Dendritic cell treated with granulocyte-macrophage colony-stimulating factor and Interleukin-4, amounts not matched to agents 40 ng/mL and 50 ng/mL, for 4 days (primary cell): ENCODE measurements around the gene SPATA31E1.
"Not testable (repeated sequence)": the region's sequence is repeated elsewhere in the genome, so short reads cannot be mapped to it uniquely, and the experiment has no call there.

ENCODE experiments used
- H3K27ac Mint-ChIP-seq: one replicate; pipeline ENCODE4 v1.8.0; 2022; ENCODE audit warnings: mild to moderate bottlenecking, mixed read lengths
- H3K27me3 Mint-ChIP-seq: one replicate; pipeline ENCODE4 v1.8.0; 2022; ENCODE audit warnings: mild to moderate bottlenecking, mixed read lengths
- H3K36me3 Mint-ChIP-seq: one replicate; pipeline ENCODE4 v1.8.0; 2022; ENCODE audit warnings: low read depth, mixed read lengths
- H3K4me1 Mint-ChIP-seq: one replicate; pipeline ENCODE4 v1.8.0; 2022; ENCODE audit warnings: low read depth, mixed read lengths
- H3K4me3 Mint-ChIP-seq: one replicate; pipeline ENCODE4 v1.8.0; 2022; ENCODE audit warnings: mild to moderate bottlenecking, moderate library complexity, mixed read lengths
- H3K9me3 Mint-ChIP-seq: one replicate; pipeline ENCODE4 v1.8.0; 2022; ENCODE audit warnings: mixed read lengths
- intact Hi-C: fragments of 100-400 bp; cut with micrococcal nuclease; formaldehyde crosslinking; loops from one replicate; pipeline ENCODE4 v1.15.0; 2022

SPATA31E1 gene

GRCh38 chr9:87882627-87883026, at the start of gene SPATA31E1:
TSS of gene SPATA31E1 (plus strand) at chr9:87882877. CDS start at chr9:87882892, 15 bp downstream.
- Mint-ChIP-seq H3K27ac (no peak within 1 kb of the TSS), H3K36me3 (no peaks in the 10 kb centered on the region), H3K27me3 (peaks cover 48% of the 10 kb centered on the region), H3K9me3 (no peaks in the 10 kb centered on the region), H3K4me1 (peaks cover 7% of the 10 kb centered on the region), H3K4me3 (no peak within 1 kb of the TSS)
- intact Hi-C loops: no loop called here

- Mint-ChIP-seq H3K36me3 (peaks cover 4% of the 10 kb centered on the region), H3K9me3 (peaks cover 11% of the 10 kb centered on the region), H3K4me3 (no peak overlapping the region), H3K27ac (no peak overlapping the region), H3K27me3 (peaks cover 83% of the 10 kb centered on the region), H3K4me1 (no peaks in the 10 kb centered on the region)
- intact Hi-C loops: no loop called here
Observed at GRCh38 chr9:87834357-87834756, 48.3 kb upstream of the SPATA31E1 start.

- intact Hi-C loops: no loop called here
- H3K4me3 Mint-ChIP-seq: no peak overlapping the region
- H3K36me3 Mint-ChIP-seq: peaks cover 12% of the 10 kb centered on the region
- H3K27me3 Mint-ChIP-seq: peaks cover 67% of the 10 kb centered on the region
- peaks cover 19% of the 10 kb centered on the region for H3K9me3 Mint-ChIP-seq
- no peak overlapping the region for H3K27ac Mint-ChIP-seq
- H3K4me1 Mint-ChIP-seq: peaks cover 5% of the 10 kb centered on the region
Observed at GRCh38 chr9:87836536-87836935, 46.1 kb upstream of the SPATA31E1 start.

GRCh38 chr9:87836951-87837705, 45.5 kb upstream of the SPATA31E1 start:
- intact Hi-C loops: no loop called here

GRCh38 chr9:87840134-87840533, 42.5 kb upstream of the SPATA31E1 start:
- Mint-ChIP-seq H3K27me3 (peaks cover 77% of the 10 kb centered on the region), H3K9me3 (peaks cover 19% of the 10 kb centered on the region), H3K27ac (peak overlapping the region; percentile 30), H3K4me3 (no peak overlapping the region), H3K36me3 (peaks cover 12% of the 10 kb centered on the region), H3K4me1 (peaks cover 5% of the 10 kb centered on the region)
- intact Hi-C loops: no loop called here

More at GRCh38 chr9:87836951-87837705, 45.5 kb upstream of the SPATA31E1 start:
- Mint-ChIP-seq H3K27ac (no peak overlapping the region), H3K9me3 (peaks cover 19% of the 10 kb centered on the region), H3K4me3 (no peak overlapping the region), H3K4me1 (peaks cover 5% of the 10 kb centered on the region), H3K36me3 (peaks cover 12% of the 10 kb centered on the region), H3K27me3 (peaks cover 70% of the 10 kb centered on the region)

GRCh38 chr9:87842878-87843585, 39.6 kb upstream of the SPATA31E1 start:
- H3K4me1 Mint-ChIP-seq: peaks cover 5% of the 10 kb centered on the region
- intact Hi-C loops: no loop called here
- H3K9me3 Mint-ChIP-seq: peaks cover 17% of the 10 kb centered on the region
- peaks cover 12% of the 10 kb centered on the region for H3K36me3 Mint-ChIP-seq
- H3K27ac Mint-ChIP-seq: no peak overlapping the region
- peaks cover 70% of the 10 kb centered on the region for H3K27me3 Mint-ChIP-seq
- no peak overlapping the region for H3K4me3 Mint-ChIP-seq

- Mint-ChIP-seq H3K27me3 (peaks cover 77% of the 10 kb centered on the region), H3K4me3 (no peak overlapping the region), H3K36me3 (peaks cover 7% of the 10 kb centered on the region), H3K9me3 (peaks cover 8% of the 10 kb centered on the region), H3K27ac (no peak overlapping the region), H3K4me1 (peaks cover 5% of the 10 kb centered on the region)
- intact Hi-C loops: no loop called here
Observed at GRCh38 chr9:87844506-87844905, 38.2 kb upstream of the SPATA31E1 start.

GRCh38 chr9:87847817-87848216, 34.9 kb upstream of the SPATA31E1 start:
- H3K9me3 Mint-ChIP-seq, H3K4me1 Mint-ChIP-seq, H3K4me3 Mint-ChIP-seq, H3K36me3 Mint-ChIP-seq, intact Hi-C loops, H3K27ac Mint-ChIP-seq: not testable (repeated sequence)
- peaks cover 71% of the 10 kb centered on the region for H3K27me3 Mint-ChIP-seq

GRCh38 chr9:87849144-87849758, 33.4 kb upstream of the SPATA31E1 start:
- peaks cover 67% of the 10 kb centered on the region for H3K27me3 Mint-ChIP-seq
- no peaks in the 10 kb centered on the region for H3K9me3 Mint-ChIP-seq
- peaks cover 12% of the 10 kb centered on the region for H3K4me1 Mint-ChIP-seq
- H3K27ac Mint-ChIP-seq: no peak overlapping the region
- H3K36me3 Mint-ChIP-seq: no peaks in the 10 kb centered on the region
- H3K4me3 Mint-ChIP-seq: no peak overlapping the region
- intact Hi-C loops: no loop called here

- Mint-ChIP-seq H3K36me3 (no peaks in the 10 kb centered on the region), H3K27ac (no peak overlapping the region), H3K4me3 (no peak overlapping the region), H3K9me3 (no peaks in the 10 kb centered on the region), H3K27me3 (peaks cover 59% of the 10 kb centered on the region), H3K4me1 (peaks cover 12% of the 10 kb centered on the region)
- intact Hi-C loops: no loop called here
Observed at GRCh38 chr9:87850391-87850790, 32.3 kb upstream of the SPATA31E1 start.

GRCh38 chr9:87851186-87851585, 31.5 kb upstream of the SPATA31E1 start:
- H3K27me3 Mint-ChIP-seq: peaks cover 63% of the 10 kb centered on the region
- H3K27ac Mint-ChIP-seq, intact Hi-C loops, H3K36me3 Mint-ChIP-seq, H3K4me3 Mint-ChIP-seq, H3K9me3 Mint-ChIP-seq: not testable (repeated sequence)
- peaks cover 12% of the 10 kb centered on the region for H3K4me1 Mint-ChIP-seq

GRCh38 chr9:87853302-87853701, 29.4 kb upstream of the SPATA31E1 start:
- H3K27ac Mint-ChIP-seq: no peak overlapping the region
- intact Hi-C loops: no loop called here

GRCh38 chr9:87853876-87854579, 28.6 kb upstream of the SPATA31E1 start:
- intact Hi-C loops: no loop called here
- H3K9me3 Mint-ChIP-seq: peaks cover 8% of the 10 kb centered on the region

More at GRCh38 chr9:87853302-87853701, 29.4 kb upstream of the SPATA31E1 start:
- Mint-ChIP-seq H3K36me3 (no peaks in the 10 kb centered on the region), H3K27me3 (peaks cover 51% of the 10 kb centered on the region), H3K9me3 (peaks cover under 1% of the 10 kb centered on the region), H3K4me1 (peaks cover 12% of the 10 kb centered on the region), H3K4me3 (no peak overlapping the region)

GRCh38 chr9:87854580-87854955, 28.1 kb upstream of the SPATA31E1 start:
- H3K27ac Mint-ChIP-seq: no peak overlapping the region
- intact Hi-C loops: no loop called here
- peaks cover 13% of the 10 kb centered on the region for H3K9me3 Mint-ChIP-seq
- H3K27me3 Mint-ChIP-seq: peaks cover 39% of the 10 kb centered on the region
- H3K36me3 Mint-ChIP-seq: no peaks in the 10 kb centered on the region
- H3K4me1 Mint-ChIP-seq: peaks cover 12% of the 10 kb centered on the region
- H3K4me3 Mint-ChIP-seq: no peak overlapping the region

More at GRCh38 chr9:87853876-87854579, 28.6 kb upstream of the SPATA31E1 start:
- H3K4me3 Mint-ChIP-seq: no peak overlapping the region
- H3K27ac Mint-ChIP-seq: no peak overlapping the region
- H3K36me3 Mint-ChIP-seq: no peaks in the 10 kb centered on the region
- peaks cover 12% of the 10 kb centered on the region for H3K4me1 Mint-ChIP-seq
- H3K27me3 Mint-ChIP-seq: peaks cover 44% of the 10 kb centered on the region
